Measurements from ENCODE around the gene TRIM5.
"Not testable (repeated sequence)": the region's sequence is repeated elsewhere in the genome, so short reads cannot be mapped to it uniquely, and the experiment has no call there.

The TRIM5 gene

GRCh38 chr11:5701055-5701577 is 16.2 kb upstream of the TRIM5 start:
- Histone ChIP-seq H3K4me1 (ENCODE audit: insufficient read depth, low read length) (no peaks in the 10 kb centered on the region), H3K36me3 (ENCODE audit: insufficient read depth, low read length) (peaks cover 16% of the 10 kb centered on the region), H3K9ac (ENCODE audit: low read length) (no peak overlapping the region), H3K27ac (ENCODE audit: low read depth, low read length) (no peak overlapping the region), H3K27me3 (ENCODE audit: control insufficient read depth in 1 of 2, insufficient read depth in 2 of 2, low read length in 2 of 2) (no peaks in the 10 kb centered on the region), H3K9me3 (ENCODE audit: low read length) (no peaks in the 10 kb centered on the region), H3K4me3 (ENCODE audit: low read depth in 1 of 2, low read length in 2 of 2) (no peak overlapping the region)

GRCh38 chr11:5700421-5701054 is 15.7 kb upstream of the TRIM5 start:
- Histone ChIP-seq H3K36me3 (ENCODE audit: insufficient read depth, low read length) (peaks cover 16% of the 10 kb centered on the region), H3K9me3 (ENCODE audit: low read length) (no peaks in the 10 kb centered on the region), H3K4me3 (ENCODE audit: low read depth in 1 of 2, low read length in 2 of 2) (no peak overlapping the region), H3K27ac (ENCODE audit: low read depth, low read length) (no peak overlapping the region), H3K27me3 (ENCODE audit: control insufficient read depth in 1 of 2, insufficient read depth in 2 of 2, low read length in 2 of 2) (no peaks in the 10 kb centered on the region), H3K9ac (ENCODE audit: low read length) (no peak overlapping the region), H3K4me1 (ENCODE audit: insufficient read depth, low read length) (no peaks in the 10 kb centered on the region)

- H3K27ac ChIP-seq (ENCODE audit: low read depth, low read length) = no peak overlapping the region
- H3K36me3 ChIP-seq (ENCODE audit: insufficient read depth, low read length) = peaks cover 16% of the 10 kb centered on the region
- no peaks in the 10 kb centered on the region for H3K9me3 ChIP-seq (ENCODE audit: low read length)
Measured at GRCh38 chr11:5698281-5698680, 13.4 kb upstream of the TRIM5 start.

GRCh38 chr11:5696210-5696609 is 11.3 kb upstream of the TRIM5 start:
- H3K36me3 ChIP-seq (ENCODE audit: insufficient read depth, low read length) = peaks cover 16% of the 10 kb centered on the region
- no peaks in the 10 kb centered on the region for H3K9me3 ChIP-seq (ENCODE audit: low read length)
- no peaks in the 10 kb centered on the region for H3K4me1 ChIP-seq (ENCODE audit: insufficient read depth, low read length)
- no peak overlapping the region for H3K4me3 ChIP-seq (ENCODE audit: low read depth in 1 of 2, low read length in 2 of 2)
- H3K27me3 ChIP-seq (ENCODE audit: control insufficient read depth in 1 of 2, insufficient read depth in 2 of 2, low read length in 2 of 2) = no peaks in the 10 kb centered on the region
- no peak overlapping the region for H3K9ac ChIP-seq (ENCODE audit: low read length)
- H3K27ac ChIP-seq (ENCODE audit: low read depth, low read length) = no peak overlapping the region

More at GRCh38 chr11:5698281-5698680, 13.4 kb upstream of the TRIM5 start:
- no peak overlapping the region for H3K4me3 ChIP-seq (ENCODE audit: low read depth in 1 of 2, low read length in 2 of 2)
- no peaks in the 10 kb centered on the region for H3K27me3 ChIP-seq (ENCODE audit: control insufficient read depth in 1 of 2, insufficient read depth in 2 of 2, low read length in 2 of 2)
- no peak overlapping the region for H3K9ac ChIP-seq (ENCODE audit: low read length)
- H3K4me1 ChIP-seq (ENCODE audit: insufficient read depth, low read length) = no peaks in the 10 kb centered on the region

GRCh38 chr11:5695580-5695979 is 10.7 kb upstream of the TRIM5 start:
- H3K27ac ChIP-seq (ENCODE audit: low read depth, low read length) = no peak overlapping the region
- no peaks in the 10 kb centered on the region for H3K27me3 ChIP-seq (ENCODE audit: control insufficient read depth in 1 of 2, insufficient read depth in 2 of 2, low read length in 2 of 2)
- H3K4me3 ChIP-seq (ENCODE audit: low read depth in 1 of 2, low read length in 2 of 2) = no peak overlapping the region
- H3K4me1 ChIP-seq (ENCODE audit: insufficient read depth, low read length) = no peaks in the 10 kb centered on the region
- no peak overlapping the region for H3K9ac ChIP-seq (ENCODE audit: low read length)
- no peaks in the 10 kb centered on the region for H3K9me3 ChIP-seq (ENCODE audit: low read length)
- peaks cover 16% of the 10 kb centered on the region for H3K36me3 ChIP-seq (ENCODE audit: insufficient read depth, low read length)

- no peak overlapping the region for H3K27ac ChIP-seq (ENCODE audit: low read depth, low read length)
- H3K36me3 ChIP-seq (ENCODE audit: insufficient read depth, low read length) = peaks cover 16% of the 10 kb centered on the region
- H3K9me3 ChIP-seq (ENCODE audit: low read length) = no peaks in the 10 kb centered on the region
- H3K4me3 ChIP-seq (ENCODE audit: low read depth in 1 of 2, low read length in 2 of 2) = no peak overlapping the region
- no peaks in the 10 kb centered on the region for H3K27me3 ChIP-seq (ENCODE audit: control insufficient read depth in 1 of 2, insufficient read depth in 2 of 2, low read length in 2 of 2)
- no peak overlapping the region for H3K9ac ChIP-seq (ENCODE audit: low read length)
- H3K4me1 ChIP-seq (ENCODE audit: insufficient read depth, low read length) = no peaks in the 10 kb centered on the region
Measured at GRCh38 chr11:5694642-5695041, 9.8 kb upstream of the TRIM5 start.

GRCh38 chr11:5691964-5692361 is 7.1 kb upstream of the TRIM5 start:
- Histone ChIP-seq H3K4me3 (ENCODE audit: low read depth in 1 of 2, low read length in 2 of 2) (no peak overlapping the region), H3K36me3 (ENCODE audit: insufficient read depth, low read length) (peaks cover 4% of the 10 kb centered on the region), H3K4me1 (ENCODE audit: insufficient read depth, low read length) (peaks cover 7% of the 10 kb centered on the region), H3K9me3 (ENCODE audit: low read length) (no peaks in the 10 kb centered on the region), H3K27me3 (ENCODE audit: control insufficient read depth in 1 of 2, insufficient read depth in 2 of 2, low read length in 2 of 2) (no peaks in the 10 kb centered on the region), H3K9ac (ENCODE audit: low read length) (no peak overlapping the region), H3K27ac (ENCODE audit: low read depth, low read length) (no peak overlapping the region)

GRCh38 chr11:5691238-5691963 is 6.5 kb upstream of the TRIM5 start:
- peak overlapping the region; percentile 22 for H3K9ac ChIP-seq (ENCODE audit: low read length)
- not testable (repeated sequence) for H3K27me3 ChIP-seq (ENCODE audit: control insufficient read depth in 1 of 2, insufficient read depth in 2 of 2, low read length in 2 of 2); H3K9me3 ChIP-seq (ENCODE audit: low read length); H3K36me3 ChIP-seq (ENCODE audit: insufficient read depth, low read length); H3K4me1 ChIP-seq (ENCODE audit: insufficient read depth, low read length)
- H3K27ac ChIP-seq (ENCODE audit: low read depth, low read length) = peak overlapping the region; percentile 94
- peak overlapping the region; percentile 41 to 69 for H3K4me3 ChIP-seq (ENCODE audit: low read depth in 1 of 2, low read length in 2 of 2)

GRCh38 chr11:5690736-5691135 is 5.9 kb upstream of the TRIM5 start:
- Histone ChIP-seq H3K27ac (ENCODE audit: low read depth, low read length) (peak overlapping the region; percentile 94), H3K4me1 (ENCODE audit: insufficient read depth, low read length) (peaks cover 7% of the 10 kb centered on the region), H3K27me3 (ENCODE audit: control insufficient read depth in 1 of 2, insufficient read depth in 2 of 2, low read length in 2 of 2) (no peaks in the 10 kb centered on the region), H3K9me3 (ENCODE audit: low read length) (no peaks in the 10 kb centered on the region), H3K36me3 (ENCODE audit: insufficient read depth, low read length) (no peaks in the 10 kb centered on the region), H3K4me3 (ENCODE audit: low read depth in 1 of 2, low read length in 2 of 2) (peak overlapping the region; percentile 41 to 69), H3K9ac (ENCODE audit: low read length) (peak overlapping the region; percentile 22)

- peak overlapping the region; percentile 41 to 69 for H3K4me3 ChIP-seq (ENCODE audit: low read depth in 1 of 2, low read length in 2 of 2)
- no peaks in the 10 kb centered on the region for H3K27me3 ChIP-seq (ENCODE audit: control insufficient read depth in 1 of 2, insufficient read depth in 2 of 2, low read length in 2 of 2)
- peak overlapping the region; percentile 94 for H3K27ac ChIP-seq (ENCODE audit: low read depth, low read length)
- no peaks in the 10 kb centered on the region for H3K9me3 ChIP-seq (ENCODE audit: low read length)
- peaks cover 7% of the 10 kb centered on the region for H3K4me1 ChIP-seq (ENCODE audit: insufficient read depth, low read length)
- H3K36me3 ChIP-seq (ENCODE audit: insufficient read depth, low read length) = no peaks in the 10 kb centered on the region
- peak overlapping the region; percentile 6 for H3K9ac ChIP-seq (ENCODE audit: low read length)
Measured at GRCh38 chr11:5690216-5690615, 5.3 kb upstream of the TRIM5 start.

- Histone ChIP-seq H3K9ac (ENCODE audit: low read length) (peak within 1 kb of the TSS; percentile 22), H3K4me3 (ENCODE audit: low read depth in 1 of 2, low read length in 2 of 2) (peak within 1 kb of the TSS; percentile 41 to 69), H3K9me3 (ENCODE audit: low read length) (no peaks in the 10 kb centered on the region), H3K27me3 (ENCODE audit: control insufficient read depth in 1 of 2, insufficient read depth in 2 of 2, low read length in 2 of 2) (no peaks in the 10 kb centered on the region), H3K36me3 (ENCODE audit: insufficient read depth, low read length) (no peaks in the 10 kb centered on the region), H3K4me1 (ENCODE audit: insufficient read depth, low read length) (peaks cover 7% of the 10 kb centered on the region), H3K27ac (ENCODE audit: low read depth, low read length) (peak within 1 kb of the TSS; percentile 94)
Measured at GRCh38 chr11:5689551-5689983, 4.7 kb upstream of the TRIM5 start, which contains the start of gene TRIM22. TSS of gene TRIM22 (plus strand) at chr11:5689790. CDS start at chr11:5696233, 6,443 bp downstream.

Data from muscle layer of colon (tissue), 2 donors.